IgD-negative memory B cell (primary cell): Measurements from ENCODE around the gene MPG. TPM values are rescaled to one million over a fixed set of nuclear protein-coding genes. Genes with fewer than 3 reads are reported as not detected.

Experiments used
- H3K27ac Mint-ChIP-seq, 3 donors: one replicate each; pipeline ENCODE4 v1.8.0; 2020 to 2022; ENCODE audit warnings: mild to moderate bottlenecking in 3 of 3, mixed read lengths in 3 of 3, moderate library complexity in 1 of 3
- H3K27me3 Mint-ChIP-seq: one replicate; pipeline ENCODE4 v1.8.0; 2021; ENCODE audit warnings: mixed read lengths
- H3K36me3 Mint-ChIP-seq: one replicate; pipeline ENCODE4 v1.8.0; 2020; ENCODE audit warnings: mild to moderate bottlenecking, mixed read lengths
- H3K4me1 Mint-ChIP-seq, 3 donors: one replicate each; pipeline ENCODE4 v1.8.0; 2020 to 2022; ENCODE audit warnings: mixed read lengths in 3 of 3, mild to moderate bottlenecking in 1 of 3
- H3K4me3 Mint-ChIP-seq, 4 donors: one replicate each; pipeline ENCODE4 v1.8.0; 2020 to 2022; ENCODE audit warnings: mild to moderate bottlenecking in 4 of 4, mixed read lengths in 4 of 4, moderate library complexity in 3 of 4
- H3K9me3 Mint-ChIP-seq, 3 donors: one replicate each; pipeline ENCODE4 v1.8.0; 2020 to 2021; ENCODE audit warnings: mixed read lengths in 3 of 3, mild to moderate bottlenecking in 1 of 3
- polyA plus RNA-seq: library from polyadenylated mRNA; unstranded; fragments of 300-500 nt; fragmentation: Illumina TruSeq; gene quantifications from one replicate; pipeline ENCODE4 v1.2.3, GENCODE V29; 2021

Gene MPG
- polyA plus RNA-seq, 1 donor from 2014 or later: 87.6 TPM

DNA sequence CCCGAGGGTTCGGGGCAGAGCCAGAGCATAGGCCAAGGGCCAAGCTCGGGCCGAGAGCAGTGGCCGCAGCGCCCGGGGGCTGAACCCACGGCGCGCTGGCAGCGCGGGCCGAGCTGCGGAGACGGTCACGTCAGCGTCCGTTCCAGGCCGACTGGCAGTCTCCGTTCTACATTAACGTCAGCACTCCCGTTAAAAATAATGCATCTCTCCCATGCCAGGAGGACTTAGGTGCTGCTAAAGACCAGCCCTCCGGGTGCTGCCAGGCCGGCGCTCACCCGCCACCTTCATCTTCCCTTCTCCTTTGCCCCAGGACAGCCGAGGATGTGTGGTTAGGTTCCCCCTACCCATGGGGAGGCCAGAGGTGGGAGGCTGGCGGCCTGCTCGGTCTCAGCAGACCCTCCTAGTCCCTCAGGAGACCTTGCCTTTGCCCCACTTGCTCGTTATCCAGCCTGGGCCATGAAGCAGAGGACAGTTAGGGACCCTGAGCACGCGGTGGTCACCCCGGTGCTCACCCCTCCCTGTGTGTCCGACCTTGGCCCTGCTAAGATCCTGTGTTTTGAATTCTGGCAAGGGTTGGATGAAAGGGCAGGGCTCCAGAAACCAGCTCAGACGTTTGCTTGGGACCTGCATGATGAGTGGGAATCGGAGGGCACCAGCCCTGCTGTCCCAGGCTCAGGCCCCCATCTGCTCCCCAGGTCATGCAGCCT lies 572 bp downstream of the MPG start:
- Mint-ChIP-seq H3K27ac (peak overlapping the region; percentile 71 to 93 (median 91)), H3K4me3 (peak overlapping the region; percentile 86 to 95 (median 94)), H3K27me3 (no peaks in the 10 kb centered on the region), H3K9me3 (no peaks in the 10 kb centered on the region), H3K36me3 (no peaks in the 10 kb centered on the region), H3K4me1 (peaks cover 5 to 15% (median 10%) of the 10 kb centered on the region in 3 donors)

DNA sequence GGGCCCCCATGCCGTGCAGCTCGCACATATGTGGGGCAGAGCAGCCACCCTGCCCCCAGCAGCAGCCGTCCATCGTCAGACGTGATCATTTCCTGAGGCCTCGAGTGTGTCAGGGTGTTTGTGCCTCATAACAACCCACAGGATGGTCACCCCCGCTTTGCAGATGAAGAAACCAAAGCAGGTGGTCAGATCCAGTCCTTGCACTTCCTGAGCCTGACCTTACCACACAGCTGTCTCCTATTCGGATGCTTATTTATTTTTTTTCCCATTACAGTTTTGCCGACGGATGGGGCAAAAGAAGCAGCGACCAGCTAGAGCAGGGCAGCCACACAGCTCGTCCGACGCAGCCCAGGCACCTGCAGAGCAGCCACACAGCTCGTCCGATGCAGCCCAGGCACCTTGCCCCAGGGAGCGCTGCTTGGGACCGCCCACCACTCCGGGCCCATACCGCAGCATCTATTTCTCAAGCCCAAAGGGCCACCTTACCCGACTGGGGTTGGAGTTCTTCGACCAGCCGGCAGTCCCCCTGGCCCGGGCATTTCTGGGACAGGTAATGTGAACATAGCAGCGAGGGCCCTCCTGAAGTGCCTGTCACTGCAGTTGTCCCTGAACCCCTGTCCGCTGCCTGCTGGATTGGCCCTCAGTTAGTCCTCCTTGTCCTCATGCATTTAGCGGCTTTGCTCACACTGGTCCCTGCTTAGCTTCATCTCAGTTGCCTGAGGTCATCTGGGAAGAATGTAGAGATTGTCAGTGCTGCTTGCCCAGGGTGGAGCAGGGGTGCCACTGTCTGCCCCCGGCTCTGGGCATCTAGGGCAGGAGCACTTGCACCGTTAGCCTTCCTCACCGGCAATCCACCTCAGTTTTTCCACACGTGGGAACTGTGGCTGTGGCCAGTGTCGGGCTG lies 1.4 kb downstream of the MPG start:
- Mint-ChIP-seq H3K27ac (peak overlapping the region; percentile 71 to 93 (median 91)), H3K4me1 (peaks cover 11 to 22% (median 14%) of the 10 kb centered on the region in 3 donors), H3K4me3 (peak overlapping the region; percentile 86 to 95 (median 94)), H3K27me3 (peaks cover 2% of the 10 kb centered on the region), H3K36me3 (no peaks in the 10 kb centered on the region), H3K9me3 (no peaks in the 10 kb centered on the region)

DNA sequence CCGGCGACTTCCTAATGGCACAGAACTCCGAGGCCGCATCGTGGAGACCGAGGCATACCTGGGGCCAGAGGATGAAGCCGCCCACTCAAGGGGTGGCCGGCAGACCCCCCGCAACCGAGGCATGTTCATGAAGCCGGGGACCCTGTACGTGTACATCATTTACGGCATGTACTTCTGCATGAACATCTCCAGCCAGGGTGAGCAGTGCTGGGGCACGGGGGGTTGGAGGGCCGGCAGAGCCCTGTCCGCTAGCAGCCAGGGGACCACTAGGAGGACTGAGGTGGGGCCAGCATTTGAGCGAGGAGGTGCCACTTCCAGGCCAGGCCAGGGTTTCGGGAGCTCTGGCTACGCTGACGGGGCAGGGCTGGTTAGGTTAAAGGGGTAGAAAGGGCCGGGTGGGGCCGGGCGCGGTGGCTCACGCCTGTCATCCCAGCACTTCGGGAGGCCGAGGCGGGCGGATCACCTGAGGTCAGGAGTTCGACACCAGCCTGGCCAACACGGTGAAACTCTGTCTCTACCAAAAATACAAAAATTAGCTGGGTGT lies 5.1 kb downstream of the MPG start:
- Mint-ChIP-seq H3K27ac (peak overlapping the region in 2 of 3 donors; percentile 74 to 90), H3K4me1 (peaks cover 14 to 23% (median 19%) of the 10 kb centered on the region in 3 donors), H3K27me3 (peaks cover 2% of the 10 kb centered on the region), H3K4me3 (peak overlapping the region in 2 of 4 donors; percentile 32 to 39), H3K36me3 (no peaks in the 10 kb centered on the region), H3K9me3 (no peaks in the 10 kb centered on the region)

DNA sequence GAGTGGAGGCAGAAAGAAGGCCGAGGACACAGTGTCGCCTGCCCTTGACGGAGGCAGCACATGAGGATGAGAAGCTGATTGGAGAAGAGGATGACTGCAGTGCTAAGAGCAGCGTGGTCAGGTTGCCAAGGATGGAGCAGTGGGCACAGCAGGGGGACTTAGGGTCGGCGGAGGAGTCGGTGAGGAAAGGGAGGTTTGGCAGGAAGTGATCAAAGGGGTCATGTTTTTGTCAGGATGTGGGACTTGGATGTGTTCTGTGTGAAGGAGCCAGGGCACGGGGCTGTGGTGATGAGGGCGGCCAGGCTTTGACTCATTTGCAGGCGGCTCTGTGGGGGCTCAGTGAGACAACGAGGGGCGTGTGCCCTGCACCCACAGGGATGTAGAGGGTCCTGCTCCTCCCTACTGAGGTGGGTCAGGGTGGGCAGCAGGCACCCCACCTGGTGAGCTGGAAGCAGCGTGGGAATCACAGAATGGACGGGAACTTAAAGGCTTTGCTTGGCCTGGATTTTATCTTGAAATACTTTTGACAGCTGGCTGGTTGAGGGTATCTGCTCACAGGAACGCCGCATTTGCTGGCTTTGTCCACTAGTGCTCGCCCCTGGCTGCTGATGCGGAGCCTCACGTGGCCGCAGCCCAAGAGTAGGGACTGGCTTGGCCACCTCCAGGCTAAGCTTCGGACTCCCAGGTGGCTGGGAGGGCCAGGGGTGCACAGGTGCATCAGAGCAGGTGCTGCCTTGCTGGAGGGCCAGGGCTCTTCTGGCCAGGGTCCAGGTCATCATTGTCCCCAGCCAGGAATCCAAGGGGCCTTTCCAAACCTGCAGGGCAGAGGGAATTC lies 6.0 kb downstream of the MPG start:
- H3K4me1 Mint-ChIP-seq: peaks cover 14 to 20% (median 16%) of the 10 kb centered on the region in 3 donors
- H3K36me3 Mint-ChIP-seq: no peaks in the 10 kb centered on the region

DNA sequence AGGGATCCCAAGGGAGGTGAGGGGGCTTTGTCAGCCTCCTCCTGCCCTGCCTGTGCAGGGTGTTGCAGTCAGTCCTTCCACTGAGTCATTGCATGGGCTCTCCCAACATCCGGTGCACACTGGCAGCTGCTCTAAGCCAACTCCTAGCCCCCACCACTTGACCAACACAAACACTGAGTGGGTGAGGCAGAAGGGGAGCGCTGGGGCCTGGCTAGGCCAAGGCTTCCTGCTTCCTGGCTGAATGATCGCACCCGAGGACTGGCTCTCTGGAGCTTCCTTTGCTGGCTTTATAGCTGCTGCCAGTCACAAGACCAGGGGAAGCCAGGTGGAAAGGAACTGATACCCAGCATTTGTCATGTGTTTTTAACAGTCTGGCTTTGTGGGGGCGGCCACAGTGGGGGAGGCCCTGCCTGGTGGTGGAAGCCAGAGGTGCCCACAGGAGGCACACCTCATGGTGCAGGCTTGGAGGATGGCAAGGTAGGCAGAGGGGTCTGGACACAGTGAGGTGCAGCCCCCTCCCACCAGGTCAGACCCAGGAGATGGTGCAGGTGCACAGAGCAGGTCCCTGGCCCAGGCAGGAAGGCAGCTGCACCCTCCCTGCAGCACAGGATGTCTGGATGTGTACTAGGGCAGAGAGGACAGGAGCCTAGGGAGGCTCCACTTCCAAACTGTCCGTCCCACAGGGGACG lies 6.8 kb downstream of the MPG start:
- Mint-ChIP-seq H3K4me3 (peak overlapping the region; percentile 30 to 85 (median 60)), H3K36me3 (no peaks in the 10 kb centered on the region), H3K27me3 (peaks cover 2% of the 10 kb centered on the region), H3K4me1 (peaks cover 14 to 18% (median 16%) of the 10 kb centered on the region in 3 donors), H3K27ac (peak overlapping the region; percentile 90 to 95 (median 95)), H3K9me3 (no peaks in the 10 kb centered on the region)

More for the DNA sequence above, 6.0 kb downstream of the MPG start:
- H3K27me3 Mint-ChIP-seq: peaks cover 2% of the 10 kb centered on the region
- peak overlapping the region in 2 of 4 donors; percentile 49 to 72 for H3K4me3 Mint-ChIP-seq
- H3K9me3 Mint-ChIP-seq: no peaks in the 10 kb centered on the region
- peak overlapping the region; percentile 90 to 95 (median 95) for H3K27ac Mint-ChIP-seq

DNA sequence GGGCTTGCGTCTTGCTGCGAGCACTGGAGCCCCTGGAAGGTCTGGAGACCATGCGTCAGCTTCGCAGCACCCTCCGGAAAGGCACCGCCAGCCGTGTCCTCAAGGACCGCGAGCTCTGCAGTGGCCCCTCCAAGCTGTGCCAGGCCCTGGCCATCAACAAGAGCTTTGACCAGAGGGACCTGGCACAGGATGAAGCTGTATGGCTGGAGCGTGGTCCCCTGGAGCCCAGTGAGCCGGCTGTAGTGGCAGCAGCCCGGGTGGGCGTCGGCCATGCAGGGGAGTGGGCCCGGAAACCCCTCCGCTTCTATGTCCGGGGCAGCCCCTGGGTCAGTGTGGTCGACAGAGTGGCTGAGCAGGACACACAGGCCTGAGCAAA lies 7.4 kb downstream of the MPG start:
- H3K4me1 Mint-ChIP-seq: peaks cover 14 to 18% (median 16%) of the 10 kb centered on the region in 3 donors
- peaks cover 2% of the 10 kb centered on the region for H3K27me3 Mint-ChIP-seq
- peak overlapping the region; percentile 31 to 95 (median 90) for H3K27ac Mint-ChIP-seq
- H3K36me3 Mint-ChIP-seq: no peaks in the 10 kb centered on the region
- no peaks in the 10 kb centered on the region for H3K9me3 Mint-ChIP-seq
- H3K4me3 Mint-ChIP-seq: no peak overlapping the region

DNA sequence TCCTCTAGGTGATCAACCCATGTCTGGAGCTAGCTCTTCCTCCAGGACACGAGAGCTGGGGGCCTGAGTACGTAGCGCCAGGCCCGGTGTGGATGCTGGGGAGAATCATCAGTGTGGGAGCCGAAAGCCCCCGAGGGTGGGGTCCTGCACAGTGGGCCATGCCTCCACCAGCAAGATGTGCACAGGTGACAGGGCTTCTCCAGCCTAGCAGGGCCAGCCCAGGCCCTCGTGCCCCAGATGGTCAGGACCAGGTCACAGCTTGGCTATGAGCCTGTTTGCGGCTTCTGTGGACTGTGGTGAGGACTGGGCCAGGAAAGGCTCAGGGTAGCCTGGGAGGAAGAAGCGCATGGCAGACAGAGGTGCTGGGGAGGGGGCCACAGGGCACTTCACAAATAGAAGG lies 7.8 kb downstream of the MPG start:
- no peaks in the 10 kb centered on the region for H3K9me3 Mint-ChIP-seq
- no peaks in the 10 kb centered on the region for H3K36me3 Mint-ChIP-seq
- peaks cover 14 to 18% (median 16%) of the 10 kb centered on the region in 3 donors for H3K4me1 Mint-ChIP-seq
- peak overlapping the region; percentile 31 to 74 (median 53) for H3K27ac Mint-ChIP-seq
- peaks cover 2% of the 10 kb centered on the region for H3K27me3 Mint-ChIP-seq
- H3K4me3 Mint-ChIP-seq: no peak overlapping the region

GRCh38 chr16:86483-86952 lies 8.5 kb downstream of the MPG start:
- Mint-ChIP-seq H3K27me3 (peaks cover 2% of the 10 kb centered on the region), H3K36me3 (no peaks in the 10 kb centered on the region), H3K27ac (peak overlapping the region; percentile 53 to 74 (median 63)), H3K9me3 (no peaks in the 10 kb centered on the region), H3K4me3 (peak overlapping the region in 1 of 4 donors; percentile 28), H3K4me1 (peaks cover 14 to 18% (median 16%) of the 10 kb centered on the region in 3 donors)

DNA sequence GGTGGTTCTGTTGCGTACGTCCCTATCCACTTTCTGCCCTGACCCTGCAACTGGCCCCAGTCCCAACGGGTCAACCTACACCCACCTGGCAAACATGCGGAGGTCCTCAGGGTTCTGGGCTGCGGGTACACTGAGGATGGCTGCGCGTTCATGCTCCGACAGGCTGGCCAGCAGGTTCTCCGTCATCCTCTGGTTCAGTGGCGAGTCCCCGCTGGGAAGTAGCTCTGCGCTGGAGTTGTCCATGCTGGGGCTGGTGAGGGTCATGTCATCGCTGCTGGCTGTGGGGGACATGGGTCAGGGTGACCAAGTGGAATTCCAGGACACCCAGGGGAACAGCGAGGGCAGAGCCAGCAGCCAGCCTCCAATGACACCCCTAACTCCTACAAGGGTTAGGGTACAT lies 10.6 kb downstream of the MPG start:
- Mint-ChIP-seq H3K27ac (no peak overlapping the region), H3K4me3 (no peak overlapping the region)

DNA sequence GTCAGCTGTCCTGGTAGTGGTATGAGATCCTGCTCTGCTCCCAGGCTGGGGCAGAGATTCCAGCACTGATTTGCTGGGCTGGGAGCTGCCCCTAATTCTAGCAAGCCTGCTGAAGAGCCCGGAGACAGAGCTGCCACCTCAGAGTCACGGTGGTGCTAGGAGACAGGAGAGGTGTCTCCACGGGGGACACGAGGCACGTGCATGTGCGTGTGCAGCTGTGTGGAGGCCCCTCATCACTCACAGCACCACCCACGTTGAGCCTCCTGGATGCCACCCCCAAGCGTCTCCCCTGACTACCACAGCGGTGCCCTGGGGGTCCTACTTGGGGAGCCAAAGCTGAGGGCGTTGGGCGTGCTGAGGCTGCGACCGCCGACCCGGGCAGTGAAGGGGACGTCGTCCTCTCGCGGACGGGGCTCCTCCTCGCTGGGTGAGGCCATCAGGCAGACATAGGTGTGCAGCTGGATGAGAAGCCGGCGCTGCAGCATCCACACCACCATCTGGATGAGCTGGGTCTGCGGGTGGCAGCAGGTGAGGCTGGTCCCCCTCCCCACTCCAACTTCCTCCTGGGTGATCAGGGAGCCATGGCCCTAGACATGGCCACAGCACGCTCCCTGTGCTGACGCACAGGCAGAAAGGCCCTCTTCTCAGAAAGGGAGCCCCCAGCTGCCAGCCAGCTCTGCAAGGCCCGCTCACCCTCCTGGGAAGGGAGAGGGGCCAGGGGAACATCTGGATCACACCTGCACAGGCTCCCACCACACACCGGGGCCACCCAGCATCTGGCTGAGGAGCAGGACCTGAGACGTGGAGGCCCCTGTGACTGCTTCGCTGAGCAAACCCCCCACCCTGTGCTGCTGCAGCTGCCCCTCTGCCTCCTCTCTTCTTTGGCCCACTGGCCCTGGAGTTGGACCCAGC lies 11.6 kb downstream of the MPG start:
- no peaks in the 10 kb centered on the region for H3K9me3 Mint-ChIP-seq
- H3K27me3 Mint-ChIP-seq: no peaks in the 10 kb centered on the region
- H3K4me3 Mint-ChIP-seq: no peak overlapping the region
- peaks cover 5 to 9% (median 7%) of the 10 kb centered on the region in 3 donors for H3K4me1 Mint-ChIP-seq
- H3K36me3 Mint-ChIP-seq: no peaks in the 10 kb centered on the region
- H3K27ac Mint-ChIP-seq: no peak overlapping the region

More for the DNA sequence above, 10.6 kb downstream of the MPG start:
- Mint-ChIP-seq H3K36me3 (no peaks in the 10 kb centered on the region), H3K27me3 (peaks cover 2% of the 10 kb centered on the region), H3K9me3 (no peaks in the 10 kb centered on the region), H3K4me1 (peaks cover 13 to 16% (median 15%) of the 10 kb centered on the region in 3 donors)

GRCh38 chr16:91484-91883 lies 13.5 kb downstream of the MPG start:
- Mint-ChIP-seq H3K4me1 (no peaks in the 10 kb centered on the region), H3K36me3 (no peaks in the 10 kb centered on the region), H3K27ac (no peak overlapping the region), H3K27me3 (no peaks in the 10 kb centered on the region), H3K9me3 (no peaks in the 10 kb centered on the region), H3K4me3 (no peak overlapping the region)

DNA sequence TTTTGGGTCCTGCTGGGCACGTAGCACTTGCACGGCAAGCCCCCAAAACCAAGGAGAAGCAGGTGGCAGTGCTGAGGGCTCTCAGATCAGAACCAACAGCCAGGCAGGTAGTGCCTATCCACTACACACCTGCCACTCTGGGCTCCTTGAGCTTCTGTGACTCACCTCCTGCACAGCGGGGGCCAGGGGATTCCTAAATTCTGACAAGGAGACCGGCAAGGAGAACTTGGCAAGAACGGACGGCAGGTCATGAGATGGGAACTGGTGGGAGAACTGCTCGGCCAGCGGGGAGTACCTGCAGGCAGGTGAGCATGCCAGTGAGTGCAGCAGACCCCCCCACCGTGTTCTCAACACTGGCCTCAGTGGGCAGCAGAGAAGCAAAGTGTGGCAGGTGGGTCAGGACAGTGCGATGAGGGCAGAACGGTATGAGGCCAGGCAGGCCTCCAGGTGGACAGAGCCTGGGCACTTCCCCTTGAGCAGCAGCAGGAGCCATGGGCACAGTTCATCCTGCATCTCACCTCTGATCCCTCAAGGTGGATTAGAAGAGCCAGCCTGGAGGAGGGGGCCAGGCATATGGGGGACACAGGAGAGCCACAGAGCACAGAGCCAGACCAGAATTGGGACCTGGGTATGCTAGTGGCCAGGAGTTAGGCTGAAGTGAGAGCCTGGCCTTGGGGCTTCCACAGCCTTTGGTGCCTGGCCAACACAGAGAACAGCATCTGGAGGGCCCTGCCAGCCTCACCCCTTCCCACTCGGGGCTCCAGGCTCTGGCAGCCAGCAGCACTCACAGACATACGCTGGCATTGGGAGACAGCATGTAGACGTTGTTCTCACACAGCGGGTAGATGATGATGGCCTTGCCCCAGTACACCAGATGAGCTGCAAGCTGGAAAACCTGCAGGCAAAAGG lies 14.7 kb downstream of the MPG start:
- no peak overlapping the region for H3K27ac Mint-ChIP-seq
- no peaks in the 10 kb centered on the region for H3K9me3 Mint-ChIP-seq
- H3K4me1 Mint-ChIP-seq: peaks cover 2 to 6% (median 3%) of the 10 kb centered on the region in 3 donors
- no peaks in the 10 kb centered on the region for H3K36me3 Mint-ChIP-seq
- no peaks in the 10 kb centered on the region for H3K27me3 Mint-ChIP-seq
- H3K4me3 Mint-ChIP-seq: no peak overlapping the region
